HUDEP-2 (cell line): ENCODE results near the gene COX7A2L.
"Not testable (repeated sequence)": the region's sequence is repeated elsewhere in the genome, so short reads cannot be mapped to it uniquely, and the experiment has no call there.

Experiments
- DNase-seq, 76 experiments: peaks; one replicate each; lab custom pipeline; 2025; ENCODE audit not compliant: unreplicated experiment in 76 of 76; lab: John Stamatoyannopoulos, UW

COX7A2L gene

DNA sequence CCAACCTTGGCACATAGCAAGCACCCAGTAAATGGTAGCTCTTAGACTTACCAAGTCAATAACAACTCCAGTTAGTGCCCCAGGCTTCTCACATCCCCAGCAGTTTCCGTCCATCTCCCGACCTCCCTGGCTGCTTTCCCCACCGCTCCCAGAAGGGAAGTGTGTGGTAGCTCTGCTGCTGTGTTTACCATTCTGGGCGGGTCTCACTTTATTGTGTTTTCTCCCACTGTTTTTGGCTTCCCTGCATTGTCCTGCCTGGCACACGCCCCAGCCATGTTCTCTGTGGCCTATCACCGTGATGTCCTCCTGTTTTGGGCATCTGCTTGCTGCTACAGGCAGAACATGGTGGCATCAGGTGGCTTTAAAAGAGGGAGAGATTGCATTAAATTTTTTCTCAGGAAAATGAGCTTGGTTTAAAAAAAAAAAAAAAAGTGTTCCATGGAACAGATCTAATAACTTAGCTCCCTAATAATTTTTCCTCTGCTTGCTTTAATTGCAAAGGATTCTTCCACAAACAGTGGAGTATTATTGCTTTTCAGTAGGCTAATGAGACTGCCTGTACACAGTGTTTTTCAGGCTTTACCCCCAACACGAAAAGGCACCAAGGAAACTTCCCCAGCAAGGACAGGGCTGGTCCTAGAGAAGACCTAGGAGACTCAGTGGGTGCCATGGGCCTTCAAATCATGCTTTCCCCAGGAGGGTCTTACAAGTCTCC lies 8.0 kb upstream of the COX7A2L start:
- no peak for DNase-seq

DNA sequence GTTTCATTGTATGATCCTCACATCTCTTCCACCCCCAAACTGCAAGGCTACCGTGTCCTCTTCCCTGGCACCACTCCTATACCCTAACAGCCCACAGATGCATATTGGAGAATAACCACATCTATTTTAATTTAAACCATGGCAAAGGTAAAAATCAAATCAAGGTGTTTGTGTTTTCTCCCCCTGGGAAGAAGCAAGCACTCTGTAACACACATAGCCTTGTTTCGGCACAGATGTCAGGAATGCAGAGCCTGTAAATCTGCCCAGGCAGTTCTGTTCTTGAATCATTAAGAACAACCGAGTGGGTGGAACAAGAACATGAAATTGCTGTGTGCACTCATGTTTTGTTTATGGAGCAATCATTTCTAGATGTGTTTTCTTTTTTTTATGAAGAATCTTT lies 6.8 kb upstream of the COX7A2L start:
- DNase-seq: no peak

DNA sequence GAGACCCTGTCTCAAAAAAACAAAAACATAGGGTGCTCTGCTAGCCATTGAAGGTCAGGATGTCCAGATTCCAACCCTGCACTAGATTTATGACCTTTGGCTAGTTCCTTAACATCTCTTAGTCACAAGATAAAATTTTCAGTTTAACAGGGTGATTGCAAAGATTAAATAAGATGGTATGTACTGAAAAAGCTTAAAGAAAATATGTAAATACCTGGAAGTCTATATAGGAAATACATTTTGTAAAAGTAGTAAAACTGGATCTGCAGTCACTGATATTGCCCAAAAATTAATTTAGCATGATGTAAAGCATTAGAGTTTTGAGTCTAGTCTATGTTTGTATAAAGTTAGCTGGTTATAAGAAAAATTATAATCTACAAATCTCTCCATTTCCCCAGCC lies 5.4 kb upstream of the COX7A2L start:
- DNase-seq: no peak

DNA sequence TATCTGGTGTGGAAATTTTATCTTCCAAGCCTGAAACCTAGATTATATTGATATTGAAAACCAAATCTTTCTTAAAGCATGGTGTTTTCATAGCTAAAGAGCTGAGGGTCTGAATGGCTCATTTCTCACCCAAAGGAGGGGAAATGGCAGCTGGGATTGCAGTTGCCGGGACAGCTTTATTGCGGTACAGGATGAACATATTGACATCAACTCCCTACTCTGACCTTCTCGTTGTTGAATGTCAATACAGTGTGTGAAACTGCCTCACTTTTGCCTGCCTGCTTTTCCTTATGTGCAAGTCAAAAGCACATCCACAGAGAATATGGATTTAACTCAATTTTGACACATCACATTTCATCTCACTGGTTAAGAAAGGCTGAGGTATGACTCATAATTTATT lies 3.6 kb upstream of the COX7A2L start:
- no peak for DNase-seq

DNA sequence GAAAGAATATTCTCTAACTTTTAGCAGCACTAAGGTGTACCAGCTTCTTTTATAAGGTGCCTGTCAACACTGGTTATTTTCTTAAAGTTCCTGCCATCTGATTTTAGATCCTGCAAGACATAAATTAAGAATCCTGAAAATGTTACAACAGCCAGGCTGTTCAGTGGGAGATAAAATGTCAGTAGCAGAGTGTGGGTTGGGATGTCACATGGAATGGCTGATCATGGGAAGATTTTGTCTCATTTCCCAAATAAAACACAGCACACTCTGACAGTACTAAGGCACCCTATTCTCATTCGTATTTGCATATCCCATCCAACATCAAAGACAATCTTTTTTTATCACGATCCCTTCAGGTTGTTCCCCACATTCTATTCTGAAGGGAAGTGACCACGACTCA lies 2.4 kb upstream of the COX7A2L start:
- no peak for DNase-seq

DNA sequence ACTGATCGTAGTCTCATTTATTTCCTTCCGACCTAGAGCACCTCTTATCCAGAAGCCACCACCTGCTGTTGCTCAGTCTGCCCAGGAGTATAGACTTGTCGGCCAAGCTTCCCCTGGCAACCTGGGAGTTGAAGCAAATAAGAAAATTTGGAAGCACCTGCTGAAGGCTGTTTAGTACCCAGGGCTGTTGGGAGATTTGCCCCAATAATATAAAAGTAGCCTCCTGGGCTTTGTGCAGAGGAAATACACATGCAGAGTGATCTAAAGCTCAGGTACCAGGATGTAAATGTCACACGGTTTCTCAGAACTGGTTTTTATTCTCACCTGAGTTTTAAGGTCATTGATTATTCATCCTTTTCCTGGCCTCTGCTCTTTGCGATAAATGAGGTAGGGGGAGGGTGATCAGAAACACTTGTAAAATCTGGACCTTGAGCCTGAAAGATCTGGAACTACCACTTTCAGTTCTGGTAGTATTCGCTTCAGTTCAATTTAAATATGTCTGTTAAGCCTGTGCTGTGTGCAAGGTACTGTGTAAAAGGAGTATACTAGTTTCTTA lies 789 bp upstream of the COX7A2L start:
- peak in 1 of 76 experiments; percentile 39 for DNase-seq

DNA sequence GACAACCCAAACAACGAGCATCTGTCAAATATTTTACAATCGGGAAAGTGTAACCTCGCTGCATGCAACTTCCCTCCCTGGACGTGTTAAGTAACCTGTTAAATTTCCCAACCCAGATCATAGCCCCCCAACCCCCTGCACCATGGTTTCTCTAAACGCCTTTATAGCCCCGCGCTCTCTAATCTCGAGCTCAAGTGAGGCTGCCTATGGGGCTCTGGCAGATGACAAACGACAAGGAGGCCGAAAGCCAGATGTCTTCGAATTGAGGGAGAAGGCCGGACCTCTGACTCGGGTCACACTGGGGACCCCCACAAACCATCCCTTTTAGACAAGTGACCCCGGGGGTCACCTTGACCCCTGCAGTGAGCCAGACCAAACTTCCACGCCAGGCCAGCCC lies 526 bp downstream of the COX7A2L start:
- peak in 2 of 76 experiments; percentile 35 for DNase-seq

DNA sequence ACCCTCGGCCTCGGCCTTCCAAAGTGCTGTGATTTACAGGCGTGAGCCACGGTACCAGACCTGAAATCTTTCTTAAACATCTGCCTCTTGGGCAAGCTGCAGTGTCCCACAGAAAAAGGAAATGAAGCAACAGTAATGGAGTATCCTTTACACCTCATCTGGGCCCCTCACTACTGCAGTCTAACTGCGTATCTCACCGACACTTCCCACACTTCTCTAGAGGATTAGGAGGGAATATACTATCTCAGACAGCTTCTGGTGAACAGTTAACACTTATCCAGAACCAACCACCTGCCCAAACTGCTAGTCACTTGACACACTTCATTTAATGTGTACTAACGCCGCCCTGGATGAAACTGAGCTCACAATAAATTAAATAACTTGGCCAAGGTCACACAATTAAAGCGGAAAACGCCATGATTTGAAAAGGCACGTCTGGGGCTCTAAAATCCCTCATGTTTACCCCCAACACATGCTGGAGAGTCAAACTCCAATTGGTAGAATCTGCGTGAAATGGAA lies 993 bp downstream of the COX7A2L start:
- DNase-seq: peak in 44 of 76 experiments; percentile 9 to 72 (median 32)

DNA sequence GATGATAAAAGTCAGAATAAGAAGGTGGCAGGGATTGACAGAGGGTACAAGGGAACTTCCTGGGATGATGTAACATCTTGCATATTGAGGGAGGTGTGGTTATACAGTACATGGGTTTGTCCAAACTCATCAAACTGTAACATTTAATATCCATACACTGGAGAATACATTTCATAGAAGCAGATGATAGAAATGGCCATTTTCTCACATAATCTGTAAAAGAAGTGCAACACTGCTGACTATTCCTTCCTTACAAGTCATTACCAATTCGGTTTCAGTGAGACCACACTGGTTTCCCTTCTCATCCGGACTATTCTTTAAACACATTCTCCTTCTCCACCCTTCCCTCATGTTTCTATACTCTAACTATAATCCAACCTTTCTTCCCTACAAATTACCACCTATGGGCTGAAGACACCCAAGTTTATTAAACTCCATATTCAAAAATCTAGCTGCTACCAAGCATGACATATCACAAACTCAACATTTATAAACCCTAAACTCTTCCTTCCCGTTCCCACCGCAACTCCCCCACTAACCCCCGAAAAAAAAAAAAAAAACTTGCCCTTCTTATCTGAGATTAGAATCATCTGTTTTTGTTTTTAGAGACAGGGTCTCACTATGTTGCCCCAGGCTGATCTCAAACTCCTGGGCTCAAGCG lies 1.6 kb downstream of the COX7A2L start:
- peak in 1 of 76 experiments; percentile 2 for DNase-seq

DNA sequence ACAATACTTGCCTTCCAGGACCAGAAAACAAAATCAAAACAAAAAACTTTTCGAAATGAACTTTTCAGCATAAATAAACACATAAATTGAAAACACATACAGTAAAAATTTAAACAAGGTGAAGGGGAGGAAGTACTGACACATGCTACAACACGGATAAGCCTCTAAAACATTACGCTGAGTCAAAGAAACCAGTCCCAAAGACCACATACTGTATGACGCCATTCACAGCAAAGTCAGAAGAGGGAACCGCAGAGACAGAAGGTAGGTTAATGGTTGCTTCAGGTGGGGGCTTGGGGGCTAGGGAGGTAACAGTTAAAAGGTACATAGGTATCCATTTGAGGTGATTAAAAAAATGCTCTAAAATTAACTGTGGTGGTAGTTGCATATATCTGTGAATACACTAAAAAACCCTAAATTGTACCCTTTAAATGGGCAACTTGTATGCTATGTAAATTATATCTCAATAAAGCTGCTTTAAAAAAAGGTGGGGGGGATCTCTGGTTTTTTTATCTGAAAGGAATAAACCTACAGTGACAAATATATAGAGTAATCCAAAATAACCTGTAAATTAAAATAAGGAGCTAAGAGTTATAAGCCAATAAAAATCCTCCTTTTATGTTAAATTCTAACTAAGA lies 7.1 kb downstream of the COX7A2L start:
- DNase-seq: no peak

DNA sequence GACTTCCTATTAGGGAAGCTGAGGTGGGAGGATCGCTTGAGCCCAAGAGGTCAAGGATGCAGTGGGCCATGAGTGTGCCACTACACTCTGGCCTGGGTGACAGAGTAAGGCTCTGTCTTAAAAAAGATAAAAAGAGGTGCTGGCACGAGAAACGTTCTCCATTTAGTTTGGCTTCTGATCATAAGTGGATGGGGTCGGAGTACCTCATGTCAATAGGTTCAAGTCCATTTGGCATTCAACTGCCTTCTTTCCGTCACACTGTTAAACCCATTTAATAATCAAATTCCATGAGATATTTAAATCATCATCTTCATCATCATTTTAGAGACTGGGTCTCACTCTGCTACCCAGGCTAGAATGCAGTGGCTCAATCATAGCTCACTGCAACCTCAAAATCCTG lies 9.2 kb downstream of the COX7A2L start:
- DNase-seq: no peak

DNA sequence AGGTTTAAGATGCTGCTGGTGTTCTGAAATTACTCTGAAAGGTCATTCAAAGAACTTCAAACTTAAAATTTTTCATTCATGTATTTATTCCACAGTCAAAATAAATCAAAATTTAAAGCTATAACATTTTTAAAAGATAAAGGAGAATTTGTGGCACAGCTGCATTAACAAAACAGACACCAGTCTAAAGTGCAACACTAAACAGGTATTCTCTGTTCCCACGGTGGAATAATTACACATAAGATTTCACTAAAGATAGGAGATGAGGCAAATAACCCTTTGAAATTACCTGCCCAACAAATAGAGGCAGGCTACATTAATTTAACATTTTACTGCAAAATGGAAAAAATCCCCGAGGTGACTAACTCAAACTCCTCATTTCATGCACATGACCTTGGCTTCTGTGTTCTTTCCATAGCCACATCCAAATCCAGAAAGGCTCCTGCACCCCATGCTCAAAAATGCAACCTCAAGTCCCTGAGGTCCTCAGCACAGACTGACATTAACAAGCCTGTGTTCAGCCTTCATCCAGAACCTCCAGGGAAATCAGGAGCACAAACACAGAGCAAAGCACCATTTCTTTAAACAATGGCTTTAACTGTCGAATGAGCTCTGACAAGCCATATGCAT lies 10.5 kb downstream of the COX7A2L start:
- no peak for DNase-seq

DNA sequence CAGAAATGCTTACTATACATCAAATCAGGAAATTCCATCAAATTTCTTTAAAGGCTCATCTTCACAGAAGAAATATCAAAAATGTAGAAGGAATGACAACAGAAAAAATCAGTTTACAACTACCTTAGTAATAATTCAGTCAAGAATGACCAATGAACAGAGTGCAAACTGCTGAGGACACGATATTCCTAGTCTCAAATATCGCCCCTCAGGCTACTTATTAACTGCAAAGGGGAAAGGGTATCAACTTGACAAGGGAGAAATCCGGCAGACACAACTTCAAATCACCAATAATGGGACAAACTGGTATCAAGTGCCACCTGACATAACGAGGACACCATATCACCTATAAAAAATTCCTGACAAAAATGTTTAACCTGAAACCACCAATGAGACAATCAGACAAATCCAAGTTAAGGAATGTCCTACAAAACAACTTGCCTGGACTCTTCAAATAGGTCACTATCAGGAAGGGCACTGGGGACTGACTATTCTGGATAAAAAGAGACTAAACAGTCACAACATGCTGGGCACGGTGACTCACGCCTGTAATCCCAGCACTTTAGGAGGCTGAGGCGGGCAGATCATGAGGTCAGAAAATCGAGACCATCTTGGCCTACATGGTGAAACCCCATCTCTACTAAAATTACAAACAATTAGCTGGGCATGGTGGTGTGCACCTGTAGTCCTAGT lies 12.8 kb downstream of the COX7A2L start:
- DNase-seq: no peak

DNA sequence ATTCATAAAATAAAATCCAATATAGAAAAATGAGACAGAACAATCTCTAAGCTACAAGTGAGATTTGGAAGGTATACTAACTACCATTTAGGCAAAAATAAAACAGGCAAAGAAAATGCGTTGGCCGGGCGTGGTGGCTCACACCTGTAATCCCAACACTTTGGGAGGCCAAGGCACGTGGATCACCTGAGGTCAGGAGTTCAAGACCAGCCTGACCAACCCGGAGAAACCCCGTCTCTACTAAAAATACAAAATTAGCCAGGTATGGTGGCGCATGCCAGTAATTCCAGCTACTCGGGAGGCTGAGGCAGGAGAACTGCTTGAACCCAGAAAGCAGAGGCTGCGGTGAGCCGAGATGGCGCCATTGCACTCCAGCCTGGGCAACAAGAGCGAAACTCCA lies 13.5 kb downstream of the COX7A2L start:
- not testable (repeated sequence) for DNase-seq

DNA sequence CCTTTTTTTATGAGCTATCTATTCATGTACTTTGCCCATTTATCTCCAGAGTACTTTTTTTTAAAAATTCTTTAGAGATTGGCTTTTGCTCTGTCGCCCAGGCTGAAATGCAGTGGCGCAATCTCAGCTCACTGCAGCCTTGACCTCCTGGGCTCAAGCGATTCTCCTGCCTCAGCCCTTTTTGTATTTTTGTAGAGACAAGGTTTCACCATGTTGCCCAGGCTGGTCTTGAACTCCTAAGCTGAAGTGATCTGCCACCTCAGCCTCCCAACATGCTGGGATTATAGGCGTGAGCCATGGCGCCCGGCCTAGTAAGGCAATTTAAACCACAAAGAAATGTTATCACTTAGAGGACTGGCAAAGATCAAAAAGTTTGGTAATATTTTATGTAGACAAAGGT lies 14.2 kb downstream of the COX7A2L start:
- DNase-seq: not testable (repeated sequence)

DNA sequence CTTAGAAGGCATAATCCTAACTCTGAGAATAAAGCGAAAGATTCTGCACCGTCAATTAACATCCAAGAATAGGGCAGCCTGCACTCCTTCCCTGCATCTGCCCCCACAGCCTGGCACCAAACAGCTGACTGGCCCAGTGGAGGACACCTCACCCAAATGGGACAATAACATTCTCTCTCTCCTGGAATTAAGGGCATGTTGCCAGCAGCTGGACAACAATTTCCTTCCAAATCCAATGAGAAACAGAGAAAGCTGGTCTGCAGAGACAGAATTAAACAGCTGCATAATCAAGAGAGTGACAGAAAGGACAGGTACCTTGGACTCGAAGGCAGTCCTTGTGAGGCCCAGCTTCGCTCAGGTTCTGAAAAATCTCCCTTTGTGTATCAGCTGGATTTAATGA lies 15.0 kb downstream of the COX7A2L start:
- DNase-seq: no peak

DNA sequence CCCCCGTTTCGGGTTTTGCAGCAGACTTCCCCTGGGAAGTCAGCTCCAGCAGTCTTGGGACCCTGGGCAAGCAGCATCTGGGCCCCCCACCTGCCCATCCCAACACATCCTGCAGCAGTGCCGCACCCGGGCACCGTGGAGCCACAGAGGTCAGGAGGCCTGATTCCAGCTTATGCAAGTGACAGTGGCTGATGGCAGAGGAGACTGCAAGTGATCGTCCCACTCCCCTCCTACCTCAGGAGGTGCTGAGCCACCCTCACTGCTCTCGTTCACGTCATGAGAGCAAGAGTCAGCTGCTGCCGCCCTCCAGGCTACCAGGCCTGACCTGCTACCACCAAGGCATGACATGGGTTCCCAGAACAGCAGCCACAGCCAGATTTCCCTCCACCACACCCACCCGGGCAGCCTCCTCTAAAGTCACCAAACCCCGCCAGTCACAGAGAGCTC lies 18.2 kb downstream of the COX7A2L start:
- DNase-seq: no peak

DNA sequence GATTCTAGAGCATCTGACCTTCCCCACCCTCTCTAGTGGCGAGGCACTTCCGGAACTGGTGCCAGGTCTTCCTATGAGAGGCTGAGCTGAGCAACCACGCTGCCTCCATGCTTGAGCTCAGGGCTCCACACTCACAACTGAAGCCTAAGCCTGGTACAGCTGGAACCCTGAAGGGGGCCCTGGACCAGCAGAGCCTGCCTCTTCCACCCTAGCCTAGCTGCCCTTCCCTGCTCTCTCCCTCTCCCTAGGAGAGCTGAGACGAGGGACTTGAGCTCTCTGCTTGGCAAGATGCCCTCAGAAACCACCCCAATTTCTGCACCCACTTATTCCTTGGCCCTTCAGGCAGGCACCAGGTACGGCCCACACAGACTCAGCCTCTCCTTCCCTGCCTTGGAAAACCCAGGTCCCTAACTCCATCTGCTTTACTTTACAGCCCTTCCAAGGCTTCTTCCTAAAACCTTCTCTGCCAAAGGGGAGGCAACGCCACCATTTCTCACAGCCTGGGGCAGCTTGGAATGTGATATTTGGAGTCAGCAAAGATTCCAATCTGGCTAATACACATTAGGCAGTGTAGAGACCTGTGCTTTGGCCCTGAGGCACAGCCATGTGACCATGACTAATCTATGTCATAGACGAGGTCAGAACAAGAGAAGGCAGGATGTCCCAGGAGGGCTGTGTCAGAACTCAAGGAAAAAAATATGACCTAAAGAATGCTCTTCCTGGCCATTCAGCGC lies 18.8 kb downstream of the COX7A2L start:
- DNase-seq: peak in 3 of 76 experiments; percentile 1 to 6 (median 3)

DNA sequence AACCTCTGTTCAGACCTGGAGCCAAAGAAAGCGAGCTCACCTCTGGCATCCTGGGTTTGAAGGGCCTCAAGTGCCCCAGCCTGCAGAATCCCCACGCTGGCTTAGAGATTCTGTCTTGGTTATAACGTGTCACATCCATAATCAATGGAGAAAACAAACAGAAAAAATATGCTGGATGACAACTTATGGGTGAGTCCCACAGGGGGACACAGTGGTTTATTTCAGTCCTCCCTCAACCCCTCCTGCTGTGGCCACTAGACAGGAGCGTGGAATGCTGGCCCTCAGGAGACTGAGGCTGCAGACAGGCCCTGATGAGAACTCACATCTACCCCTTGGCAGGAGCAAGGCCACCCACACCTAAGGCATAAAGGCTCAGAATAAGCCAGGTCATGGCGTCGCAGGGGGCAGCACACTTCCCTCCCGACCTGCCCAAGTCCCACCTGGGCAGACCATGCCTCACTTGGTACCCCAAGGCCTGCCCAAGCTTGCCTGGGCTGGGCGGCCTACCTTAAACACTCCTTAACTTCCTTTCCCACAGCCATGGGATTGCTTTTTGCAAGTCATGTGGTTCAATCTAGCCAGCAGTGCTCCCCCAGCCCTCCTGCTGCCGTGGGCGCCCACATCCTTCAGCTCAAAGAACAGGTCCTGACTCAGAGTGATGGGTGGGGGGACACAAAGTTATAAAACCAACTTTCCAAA lies 19.9 kb downstream of the COX7A2L start:
- no peak for DNase-seq
